AG20443 (cell line): Measurements from ENCODE around the gene MAP7D1.

Experiments used
- DNase-seq: peaks from one replicate; pipeline ENCODE4 v3.0.0; 2012; ENCODE audit warnings: low spot score, mixed read lengths

The MAP7D1 gene

DNA sequence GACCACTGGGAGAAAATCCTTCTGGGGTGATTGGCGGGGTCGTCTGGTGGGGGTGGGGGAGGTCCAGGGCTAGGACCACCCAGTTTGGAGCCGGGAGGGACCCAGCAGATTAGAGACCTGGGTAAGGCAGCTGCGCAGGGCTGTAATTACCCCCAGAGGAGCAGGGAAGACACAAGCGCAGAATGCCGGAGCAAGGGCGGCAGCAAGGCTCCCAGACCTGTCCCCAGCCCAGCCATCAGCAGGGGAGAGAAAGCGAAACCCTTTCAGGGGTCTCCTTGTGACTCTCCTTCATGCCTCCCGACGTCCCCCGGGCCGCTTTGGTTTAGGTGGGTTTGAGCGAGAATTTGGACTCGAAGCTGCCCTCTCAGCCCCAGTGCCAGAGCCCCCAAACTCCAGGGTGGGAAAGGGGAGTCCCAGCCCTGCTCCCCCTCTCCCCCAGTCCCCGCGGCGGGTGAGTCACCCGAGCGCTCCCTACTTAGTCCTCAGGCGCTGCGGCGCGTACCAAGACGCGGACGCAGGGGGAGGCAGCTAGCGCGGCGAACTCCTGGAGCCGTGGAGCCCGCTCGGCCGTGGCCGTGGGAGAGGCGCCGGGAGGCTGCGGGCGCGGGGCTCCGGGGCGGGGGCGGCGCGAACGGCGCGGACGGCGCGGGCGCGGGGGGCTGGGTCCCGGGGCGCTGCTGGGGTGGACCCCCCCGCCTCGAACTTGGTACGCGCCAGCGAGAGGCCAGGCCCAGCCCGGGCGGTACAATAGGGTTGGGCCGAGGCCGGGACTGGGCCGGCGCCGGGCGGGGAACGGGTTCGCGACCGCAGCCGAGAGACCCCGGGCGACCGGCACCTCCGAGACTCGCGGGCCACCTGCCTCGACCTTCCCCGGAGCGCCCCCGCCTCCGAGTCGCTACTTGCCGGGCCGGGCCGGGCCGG, at the start of gene MAP7D1:
TSS of gene MAP7D1 (plus strand) at position 753 of the 921 bp plus-strand sequence. CDS start 258 bp downstream, outside the sequence.
- DNase-seq = peak; percentile 92

DNA sequence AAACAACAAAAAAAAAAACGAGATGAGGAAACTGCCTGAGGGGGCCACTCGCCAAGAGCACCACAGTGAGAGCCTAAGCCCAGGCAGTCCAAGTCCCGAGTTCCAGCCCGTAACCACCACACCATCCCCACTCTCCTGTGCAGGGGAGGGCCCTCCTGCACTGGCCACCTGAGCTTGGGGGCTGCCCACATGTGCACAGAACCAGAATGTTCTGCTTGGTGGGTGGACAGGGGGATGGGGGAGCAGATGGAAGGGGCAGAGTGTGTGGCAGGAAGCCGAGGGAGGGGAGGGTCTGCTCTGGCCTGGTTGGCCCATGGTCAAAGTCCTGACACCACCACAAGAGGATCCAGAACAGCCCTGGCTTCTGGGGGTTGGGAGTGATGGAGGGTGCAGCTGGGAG, 49.7 kb upstream of the MAP7D1 start:
- DNase-seq = no peak

DNA sequence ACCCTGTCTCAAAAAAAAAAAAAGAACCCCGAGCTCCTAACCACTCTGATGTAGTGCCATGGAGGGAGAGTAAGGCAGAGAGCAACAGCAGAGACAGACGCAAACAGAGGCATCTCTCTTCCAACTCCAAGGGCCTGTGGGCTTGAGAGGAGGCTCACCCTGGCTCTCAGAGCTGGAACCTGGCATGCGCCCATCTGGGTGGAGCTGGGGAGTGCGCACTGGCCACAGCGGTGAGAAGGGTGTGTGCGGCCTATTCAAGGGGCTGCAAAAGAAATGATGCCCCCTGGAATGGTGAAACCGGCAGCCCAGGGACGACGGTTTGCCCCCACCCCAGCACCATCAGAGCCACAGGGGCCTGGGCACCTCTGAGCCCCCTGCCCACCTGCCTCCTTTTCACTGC, 48.6 kb upstream of the MAP7D1 start:
- DNase-seq = peak; percentile 48

DNA sequence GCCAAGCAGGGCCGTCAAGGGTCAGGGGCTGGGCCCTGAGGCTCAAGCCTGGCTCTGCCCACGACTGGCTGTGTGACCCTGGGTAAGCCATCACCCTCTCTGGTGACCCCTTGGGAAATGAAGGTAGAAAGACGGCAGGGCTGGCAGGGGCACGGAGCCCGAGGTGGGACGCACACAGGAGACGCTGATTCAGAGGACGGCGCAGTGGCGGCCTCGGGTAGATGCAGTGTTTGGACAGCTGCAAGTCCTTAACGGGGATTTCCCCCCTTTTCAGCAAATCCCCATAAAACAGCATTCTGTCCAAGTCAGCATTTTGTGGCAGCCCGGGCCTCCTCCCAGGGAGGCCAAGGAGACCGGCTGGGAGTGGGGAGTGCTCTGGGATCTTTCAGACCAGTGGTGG, 47.6 kb upstream of the MAP7D1 start:
- DNase-seq = peak; percentile 30

DNA sequence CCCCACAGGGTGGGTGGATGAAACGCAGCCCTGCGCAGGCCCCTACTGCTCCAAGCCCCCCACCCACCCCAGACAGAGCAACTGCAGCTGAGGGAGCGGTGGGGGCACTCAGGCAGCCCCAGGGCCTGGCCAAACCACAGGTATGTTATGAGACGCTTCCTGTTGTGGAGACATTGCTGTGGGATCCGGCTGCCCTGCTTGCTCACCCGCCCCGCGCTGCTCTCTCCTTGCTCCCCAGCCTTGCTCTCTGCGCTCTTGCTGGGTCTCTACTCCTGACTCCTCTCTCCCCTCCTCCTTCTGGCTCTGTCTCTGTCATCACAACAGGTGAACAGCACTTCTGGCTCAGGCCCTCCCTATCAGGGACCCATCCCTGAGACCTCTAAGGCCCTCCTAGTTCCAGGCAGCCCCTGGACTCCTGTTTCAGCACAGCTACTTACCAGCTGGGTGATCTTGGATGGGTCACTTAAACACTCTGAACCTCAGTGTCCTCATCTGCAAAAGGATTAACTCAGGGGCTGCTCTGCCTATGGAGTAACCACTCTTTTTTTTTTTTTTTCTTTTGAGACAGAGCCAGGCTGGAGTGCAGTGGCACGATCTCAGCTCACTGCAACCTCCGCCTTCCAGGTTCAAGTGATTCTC, 46.8 kb upstream of the MAP7D1 start:
- peak; percentile 90 for DNase-seq

DNA sequence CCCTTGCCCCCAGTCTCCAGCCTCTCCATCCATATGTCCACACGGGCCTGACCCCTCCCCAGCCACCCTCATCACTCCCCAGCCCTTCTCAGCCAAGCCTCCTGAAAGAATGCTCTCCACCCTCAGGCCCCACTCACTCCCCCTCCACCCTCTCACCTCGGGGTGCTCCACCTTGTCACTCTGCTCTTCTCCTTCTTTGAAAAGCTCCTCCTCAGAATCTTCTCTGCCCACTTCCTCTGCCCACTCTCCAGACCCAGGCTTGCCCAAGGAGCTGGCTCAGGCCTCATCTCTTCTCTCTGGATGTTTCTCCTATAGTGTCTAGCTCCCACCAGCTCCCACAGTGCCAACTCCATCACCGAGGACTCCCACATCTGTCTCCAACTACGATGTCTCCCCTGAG, 44.8 kb upstream of the MAP7D1 start:
- no peak for DNase-seq

DNA sequence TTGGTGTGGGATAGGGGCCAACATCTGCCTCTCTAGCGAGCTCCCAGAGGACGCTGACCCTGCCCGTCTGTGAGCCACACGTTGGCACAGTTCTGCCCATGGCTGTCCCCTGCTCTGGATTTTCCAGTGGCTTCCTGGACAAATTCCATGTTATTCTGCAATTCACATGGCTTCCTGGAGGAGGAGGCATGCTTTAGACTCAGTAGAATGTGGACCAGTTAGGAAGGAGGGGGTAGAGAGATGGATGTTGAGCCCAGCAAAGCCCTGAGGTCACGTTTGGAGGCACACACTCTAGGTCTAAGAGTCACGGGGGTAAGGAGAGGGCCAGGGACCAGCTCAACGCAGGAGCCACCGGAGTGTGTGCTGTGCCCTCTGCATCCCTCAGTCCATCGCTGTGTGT, 43.1 kb upstream of the MAP7D1 start:
- no peak for DNase-seq

DNA sequence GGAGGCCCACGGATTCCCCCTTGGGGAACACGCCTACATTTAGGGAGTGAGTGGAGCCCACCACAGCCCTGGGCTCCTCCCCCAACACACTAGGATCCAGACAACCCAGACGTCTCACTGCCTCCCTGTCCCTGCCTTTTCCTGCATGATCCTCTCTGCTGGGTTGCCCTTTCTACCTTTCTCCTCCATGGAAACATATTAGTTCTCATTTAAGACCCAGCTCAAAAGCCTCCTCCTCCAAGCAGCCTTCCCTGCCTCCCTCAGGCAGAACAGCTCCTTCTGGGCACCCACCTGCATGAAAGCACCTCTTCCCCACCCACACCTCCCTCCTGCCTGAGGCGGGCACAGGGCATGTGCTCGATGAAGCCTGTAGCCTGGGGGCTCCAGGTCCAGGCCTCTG, 41.6 kb upstream of the MAP7D1 start:
- no peak for DNase-seq

DNA sequence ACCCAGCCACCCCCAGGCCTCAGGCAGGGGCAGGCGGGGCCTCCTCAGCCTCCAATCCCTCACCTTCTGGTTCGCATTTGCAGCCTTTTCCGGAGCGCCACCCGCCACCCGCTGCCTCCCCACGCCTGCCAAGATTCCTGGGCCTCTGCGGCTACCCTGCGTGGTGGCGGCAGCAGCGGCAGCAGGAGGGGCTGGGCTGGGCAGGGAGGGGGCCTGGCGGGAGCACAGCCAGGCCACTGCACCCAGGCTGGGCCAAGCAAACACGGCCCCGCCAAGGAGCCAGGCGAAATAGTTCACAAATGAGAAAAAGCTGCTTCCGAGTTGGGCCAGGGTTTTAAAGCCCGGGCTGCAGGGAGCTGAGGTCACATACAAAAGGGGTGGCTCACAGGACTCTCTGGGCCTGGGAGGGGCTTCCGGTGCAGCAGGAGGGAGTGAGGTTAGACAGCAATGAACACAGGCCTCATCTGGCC, 40.7 kb upstream of the MAP7D1 start:
- DNase-seq = peak; percentile 94

DNA sequence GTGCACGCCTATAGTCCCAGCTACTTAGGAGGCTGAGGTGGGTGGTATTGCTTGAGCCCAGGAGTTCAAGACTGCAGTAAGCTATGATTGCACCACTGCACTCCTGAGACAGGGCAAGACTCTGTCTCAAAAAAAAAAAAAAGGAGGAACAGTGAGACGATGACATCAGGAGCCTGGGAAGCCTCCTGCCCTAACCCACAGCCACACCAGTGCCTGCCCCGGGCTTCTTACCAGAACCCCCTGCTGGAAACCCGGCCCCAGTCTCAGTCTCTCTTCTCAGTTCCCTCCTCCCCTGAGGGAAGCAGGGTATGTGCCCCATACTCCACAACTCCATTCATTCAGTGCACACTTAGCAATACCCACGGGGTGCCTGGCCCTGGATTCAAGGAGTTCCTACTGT, 40.0 kb upstream of the MAP7D1 start:
- peak; percentile 88 for DNase-seq

DNA sequence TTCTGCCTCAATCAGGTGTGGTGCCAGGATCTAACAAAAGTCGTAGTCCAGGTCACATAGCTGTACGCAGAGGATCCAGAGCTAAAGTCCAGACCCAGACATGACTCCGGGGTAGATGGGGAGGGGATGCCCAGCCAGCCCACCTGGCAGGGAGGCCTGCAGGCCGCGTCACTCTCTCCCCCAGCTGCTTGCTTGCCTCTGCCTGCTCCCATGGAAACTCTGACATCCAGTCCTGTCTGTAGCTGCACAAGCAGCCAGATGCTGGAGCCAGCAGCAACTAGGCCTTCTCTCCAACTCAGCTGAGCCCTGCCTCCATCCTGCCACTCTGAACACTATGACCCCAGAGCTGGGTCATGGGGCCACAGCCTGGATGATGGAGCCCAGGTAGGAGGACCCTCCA, 39.1 kb upstream of the MAP7D1 start:
- no peak for DNase-seq

DNA sequence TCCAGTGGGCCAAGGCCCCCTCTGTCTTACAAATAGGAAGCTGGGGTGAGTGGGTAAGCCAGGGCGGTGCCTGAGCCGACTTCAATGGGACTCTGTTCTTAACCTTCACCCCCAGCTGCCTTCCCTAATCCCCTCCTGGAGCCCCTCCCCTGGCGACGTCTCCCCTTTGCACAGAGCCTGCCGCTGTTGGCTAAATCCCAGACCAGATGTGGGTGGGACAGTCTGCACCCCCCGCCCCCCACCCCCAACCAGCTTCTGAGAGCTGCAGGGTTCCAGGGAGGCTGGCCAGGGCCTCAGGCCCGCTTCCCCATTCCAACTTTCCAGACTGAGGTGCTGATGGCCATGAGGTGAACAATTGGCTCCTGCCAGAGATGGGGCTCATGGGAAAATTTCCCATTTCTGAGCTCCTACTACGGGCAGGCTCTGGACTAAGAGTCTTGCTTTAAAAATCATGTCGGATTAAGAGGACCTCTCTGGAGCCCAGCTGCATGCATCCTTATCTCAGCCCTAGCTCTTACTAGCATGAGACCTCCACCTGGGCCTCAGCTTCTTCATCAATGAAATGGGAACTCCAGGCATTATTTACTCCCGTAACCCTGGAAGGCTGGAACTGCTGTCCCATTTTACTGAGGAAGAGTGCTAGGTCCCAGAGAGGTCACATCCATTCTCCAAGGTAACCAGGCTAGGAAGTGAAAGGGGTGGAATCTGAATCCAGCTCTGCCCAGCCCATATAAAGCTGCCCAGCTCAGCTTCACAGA, 37.3 kb upstream of the MAP7D1 start:
- no peak for DNase-seq

DNA sequence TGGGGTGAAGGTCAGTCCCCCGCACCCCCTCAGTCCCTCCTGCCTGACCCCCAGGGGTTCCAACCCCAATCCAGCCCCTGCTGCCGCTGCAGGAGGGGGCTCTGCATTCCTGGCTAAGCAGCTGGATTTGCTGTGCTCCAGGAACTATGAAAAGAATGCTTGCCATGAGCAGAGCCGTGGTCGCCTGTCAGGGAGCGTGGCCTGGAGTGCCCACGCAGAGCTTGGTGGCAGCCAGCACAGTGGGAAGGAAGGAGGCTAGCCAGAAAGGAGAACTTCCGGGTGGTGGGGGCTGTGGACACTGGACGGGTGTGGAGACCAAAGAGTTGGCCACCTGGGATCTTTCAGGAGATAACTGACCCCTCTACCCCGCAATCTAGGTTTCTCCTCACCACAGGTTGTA, 36.5 kb upstream of the MAP7D1 start:
- DNase-seq = no peak

DNA sequence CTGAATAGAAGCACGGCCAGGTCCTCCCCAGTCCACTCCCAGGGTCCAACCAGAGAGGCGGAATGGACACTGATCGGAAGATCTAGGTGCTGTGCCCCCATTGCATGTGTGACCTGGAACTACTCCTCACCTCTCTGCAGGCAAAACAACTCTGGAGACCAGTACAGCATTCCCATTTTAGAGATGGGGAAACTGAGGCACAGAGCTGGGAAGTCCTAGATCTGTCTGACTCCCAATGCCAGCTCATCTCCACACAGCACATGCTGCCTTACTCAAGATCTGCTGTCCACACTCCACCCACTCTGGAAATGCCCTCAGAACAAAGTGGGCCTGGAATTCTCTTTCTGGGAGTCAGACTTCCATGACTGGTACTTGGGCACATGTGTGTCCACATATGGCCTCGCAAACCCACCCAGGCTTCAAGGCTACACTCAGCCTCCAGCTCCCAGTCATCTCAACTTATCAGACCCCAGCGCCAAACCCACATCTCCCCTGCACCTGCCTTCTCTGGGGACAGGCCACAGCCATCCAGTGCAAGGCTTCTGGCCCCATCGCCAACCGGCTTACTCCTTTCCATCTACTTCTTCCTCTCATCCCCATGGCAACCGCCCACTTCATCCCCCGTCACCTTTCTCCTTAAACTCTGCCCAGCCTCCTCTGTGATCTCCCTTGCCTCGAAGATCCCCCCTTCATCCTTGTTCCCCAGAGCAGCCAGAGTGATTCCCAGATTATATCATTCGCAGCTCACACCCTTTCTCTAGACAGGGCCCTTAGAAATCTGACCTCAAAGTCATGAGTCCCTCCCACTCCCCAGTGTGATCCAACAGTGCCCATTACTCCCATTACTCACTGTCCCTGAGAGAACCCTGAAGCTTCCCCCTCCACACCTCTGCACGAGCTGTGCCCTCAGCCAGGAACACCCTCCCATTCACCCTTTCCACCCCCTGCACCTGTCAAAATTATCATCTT, 33.6 kb upstream of the MAP7D1 start:
- no peak for DNase-seq

DNA sequence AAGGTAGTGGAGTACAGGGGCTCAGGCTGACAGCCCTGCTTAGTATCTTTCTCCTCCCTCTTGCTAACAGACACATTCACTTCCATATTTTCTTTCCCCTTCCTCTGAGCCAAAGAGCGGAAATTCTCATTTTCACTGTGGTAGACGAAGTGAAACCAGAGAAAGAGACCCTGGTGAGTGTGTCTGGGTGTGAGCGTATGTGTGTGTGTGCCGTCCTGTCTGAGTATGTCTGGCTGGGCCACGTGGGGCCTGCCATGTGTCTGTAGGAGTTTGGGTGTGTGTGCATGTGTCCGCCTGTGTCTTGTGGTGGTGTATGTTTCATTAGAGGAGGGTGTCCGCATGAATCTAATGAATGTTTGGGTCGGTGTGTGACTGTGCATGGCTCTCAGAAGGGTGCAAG, 32.6 kb upstream of the MAP7D1 start:
- no peak for DNase-seq

DNA sequence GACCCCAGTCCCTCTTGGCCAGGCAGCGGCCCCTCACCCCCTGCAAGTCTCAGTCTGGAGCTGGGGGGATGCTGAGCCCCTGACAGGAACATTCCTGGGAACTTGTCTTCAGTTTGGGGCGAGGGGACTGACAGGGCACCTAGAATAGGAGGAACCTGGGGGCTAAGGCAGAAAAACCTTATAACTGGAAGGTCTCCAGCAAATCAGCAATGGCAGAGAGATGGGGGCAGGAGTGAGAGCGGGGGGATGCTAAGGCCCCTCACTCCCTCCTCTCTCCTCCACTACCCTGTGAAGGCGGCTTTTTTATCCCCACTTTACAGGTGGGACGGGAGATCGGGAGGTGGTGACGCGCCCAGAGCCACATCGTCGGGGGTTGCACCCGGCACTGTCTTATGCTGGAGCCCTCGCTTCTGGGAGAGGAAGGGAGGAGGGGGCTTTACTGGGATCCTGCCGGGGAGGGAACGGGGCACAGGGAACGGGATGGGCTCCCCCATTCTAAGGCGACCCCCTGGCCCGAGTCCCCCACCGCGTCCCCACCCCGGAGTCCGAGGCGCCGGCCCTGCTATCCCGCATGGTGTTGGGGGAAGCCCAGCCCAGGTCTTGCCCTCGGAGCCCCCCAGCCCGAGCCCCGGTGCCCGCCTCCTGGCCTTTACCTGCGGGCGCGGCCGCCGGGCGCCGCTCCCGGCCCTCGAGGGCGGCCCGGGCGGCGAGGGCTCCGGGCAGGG, 31.4 kb upstream of the MAP7D1 start:
- DNase-seq = no peak

DNA sequence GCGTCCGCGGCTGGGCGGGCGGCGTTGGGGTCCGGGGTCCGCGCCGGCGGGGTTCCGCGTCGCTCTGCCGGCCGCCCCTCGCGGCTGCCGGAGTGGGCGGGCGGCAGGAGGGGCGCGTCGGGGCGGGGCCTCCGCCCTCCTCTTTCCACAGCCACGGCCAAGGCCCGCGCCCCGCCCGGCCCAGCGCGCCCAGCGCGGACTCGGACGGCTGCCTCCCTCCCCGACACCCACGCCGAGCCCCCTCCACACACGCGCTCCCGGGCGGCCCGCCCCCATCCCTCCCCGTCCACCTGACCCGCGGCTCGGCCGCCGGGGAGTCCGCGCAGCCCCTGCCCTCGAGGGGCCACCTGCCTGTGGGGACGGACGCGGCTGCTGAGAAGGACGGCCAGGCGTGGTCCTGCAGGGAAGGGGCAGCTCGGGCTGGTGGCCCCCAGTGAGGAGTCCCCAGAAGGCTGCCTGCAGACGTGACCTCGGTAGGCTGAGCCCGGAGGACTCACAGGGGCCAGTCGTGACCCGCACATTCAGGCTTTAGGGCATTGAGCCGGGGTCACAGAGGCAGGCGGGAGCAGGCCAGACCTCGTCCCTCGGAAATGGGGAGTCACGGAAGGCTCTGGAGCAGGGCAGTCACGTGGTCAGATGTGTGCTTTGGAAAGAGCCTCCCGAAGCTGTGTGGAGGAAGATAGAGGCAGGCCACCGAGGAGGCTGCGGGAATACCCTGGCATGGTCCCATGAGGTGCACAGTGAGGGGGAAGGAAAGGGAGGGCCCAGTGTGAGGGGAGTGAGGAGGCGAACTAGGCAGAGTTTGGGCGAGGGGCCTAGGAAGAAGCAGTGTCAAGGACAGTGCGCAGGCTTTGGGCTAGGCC, 30.6 kb upstream of the MAP7D1 start, which contains the start of gene COL8A2:
TSS of gene COL8A2 (minus strand) at position 94 of the 863 bp plus-strand sequence. CDS start 24,980 bp downstream, outside the sequence.
- DNase-seq = peak; percentile 79

DNA sequence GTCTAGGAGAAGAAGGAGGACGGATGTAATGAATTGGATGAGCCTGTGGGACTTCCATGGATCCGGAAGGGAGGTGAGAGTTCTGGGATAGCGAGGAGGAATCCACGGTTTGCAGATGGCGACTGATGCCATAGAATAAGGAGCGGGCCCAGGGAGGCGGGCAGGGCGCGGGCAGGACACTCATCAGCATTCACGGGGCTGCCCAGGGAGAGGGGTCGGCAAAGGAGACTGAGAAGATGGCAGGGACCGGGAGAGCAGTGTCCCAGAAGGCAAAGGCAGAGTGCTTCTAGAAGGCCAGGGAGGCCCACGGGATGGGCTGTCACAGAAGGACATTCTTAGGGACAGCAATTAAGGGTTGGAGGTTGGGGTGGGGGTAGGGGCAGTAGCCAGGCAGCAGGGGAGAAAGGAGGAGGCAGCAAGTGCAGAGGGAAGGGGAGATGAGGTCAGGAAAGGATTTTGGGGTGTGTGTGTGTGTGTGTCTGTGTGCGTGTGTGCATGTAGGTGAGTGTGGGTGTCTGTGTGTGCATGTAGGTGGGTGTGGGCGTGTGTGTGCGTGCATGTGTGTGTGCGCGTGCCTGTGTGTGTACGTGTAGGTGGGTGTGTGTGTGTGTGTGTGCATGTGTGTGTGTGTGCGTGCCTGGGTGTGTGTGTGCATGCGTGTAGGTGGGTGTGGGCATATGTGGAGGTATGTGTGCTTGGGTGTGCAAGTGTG, 29.8 kb upstream of the MAP7D1 start:
- DNase-seq = no peak
